WTC11 (cell line): ENCODE results near the gene NDUFB8. TPM values are rescaled to one million over a fixed set of nuclear protein-coding genes. Genes with fewer than 3 reads are reported as not detected.

Experiments used
- ATAC-seq: fragments of 200-7000 bp; cut with Tn5 transposase; 2 replicates; pipeline ENCODE4 v1.10.0; 2021; ENCODE audit warnings: mild to moderate bottlenecking, moderate library complexity
- CTCF ChIA-PET: fragments of 300-600 bp; sonication (Branson Sonifier 250); formaldehyde crosslinking; loops from one replicate; lab custom pipeline; 2021; ENCODE audit warnings: antibody characterized with exemption; lab: Charles Lee
- POLR2A ChIA-PET: fragments of 350-600 bp; sonication (Branson Sonifier 250); formaldehyde crosslinking; loops from one replicate; lab custom pipeline; 2021; ENCODE audit warnings: antibody characterized with exemption; lab: Charles Lee
- DNase-seq: peaks from one replicate; pipeline ENCODE4 v3.0.0; 2021; ENCODE audit warnings: low spot score
- H3K27ac Mint-ChIP-seq: 2 replicates; pipeline ENCODE4 v1.8.0; 2021; ENCODE audit warnings: mixed read lengths
- H3K27me3 Mint-ChIP-seq: 2 replicates; pipeline ENCODE4 v1.8.0; 2021; ENCODE audit warnings: low read depth, mild to moderate bottlenecking, moderate library complexity, mixed read lengths
- H3K36me3 Mint-ChIP-seq: 2 replicates; pipeline ENCODE4 v1.8.0; 2021; ENCODE audit warnings: mixed read lengths
- H3K4me1 Mint-ChIP-seq: 2 replicates; pipeline ENCODE4 v1.8.0; 2022; ENCODE audit warnings: mixed read lengths
- H3K4me3 Mint-ChIP-seq: 2 replicates; pipeline ENCODE4 v1.8.0; 2021; ENCODE audit warnings: mild to moderate bottlenecking, moderate library complexity, mixed read lengths
- H3K9me3 Mint-ChIP-seq: 2 replicates; pipeline ENCODE4 v1.8.0; 2021; ENCODE audit warnings: mixed read lengths
- ATF1 ChIP-seq: sonication (generic); formaldehyde crosslinking; IDR thresholded peaks from 2 replicates; pipeline ENCODE4 v1.8.1; 2023; ENCODE audit warnings: mild to moderate bottlenecking, moderate library complexity, missing genetic modification reagents
- CDX4 ChIP-seq: fragments of 250-450 bp; sonication (Bioruptor Pico); IDR thresholded peaks from 2 replicates; pipeline ENCODE4 v1.9.0; 2021; ENCODE audit warnings: moderate library complexity, mild to moderate bottlenecking, inconsistent platforms, borderline replicate concordance
- E2F1 ChIP-seq: sonication (generic); formaldehyde crosslinking; IDR thresholded peaks from 2 replicates; pipeline ENCODE4 v1.8.0; 2022; ENCODE audit warnings: mild to moderate bottlenecking, missing genetic modification reagents
- EMX1 ChIP-seq: fragments of 250-450 bp; sonication (Bioruptor Pico); IDR thresholded peaks from 2 replicates; pipeline ENCODE4 v1.8.0; 2021; ENCODE audit warnings: mild to moderate bottlenecking
- HMGA2 ChIP-seq: fragments of 250-450 bp; sonication (Bioruptor Pico); IDR thresholded peaks from 2 replicates; pipeline ENCODE4 v1.4.0; 2021; ENCODE audit warnings: mild to moderate bottlenecking, moderate library complexity
- HMGXB4 ChIP-seq: sonication (generic); formaldehyde crosslinking; IDR thresholded peaks from 2 replicates; pipeline ENCODE4 v1.8.1; 2023; ENCODE audit warnings: mild to moderate bottlenecking, moderate library complexity, missing genetic modification reagents
- MAX ChIP-seq: sonication (generic); formaldehyde crosslinking; IDR thresholded peaks from 2 replicates; pipeline ENCODE4 v1.8.0; 2022; ENCODE audit warnings: mild to moderate bottlenecking, missing genetic modification reagents
- NFE2L1 ChIP-seq: sonication (generic); formaldehyde crosslinking; IDR thresholded peaks from 2 replicates; pipeline ENCODE4 v1.8.1; 2023; ENCODE audit warnings: missing genetic modification reagents
- PRDM15 ChIP-seq: sonication (generic); formaldehyde crosslinking; IDR thresholded peaks from 2 replicates; pipeline ENCODE4 v1.8.0; 2022; ENCODE audit warnings: missing genetic modification reagents
- SOX15 ChIP-seq: fragments of 250-450 bp; sonication (Bioruptor Pico); IDR thresholded peaks from 2 replicates; pipeline ENCODE4 v1.9.0; 2021; ENCODE audit warnings: mild to moderate bottlenecking
- USF1 ChIP-seq: sonication (generic); formaldehyde crosslinking; IDR thresholded peaks from 2 replicates; pipeline ENCODE4 v1.8.0; 2022; ENCODE audit warnings: mild to moderate bottlenecking, missing genetic modification reagents
- ZNF317 ChIP-seq: sonication (generic); formaldehyde crosslinking; IDR thresholded peaks from 2 replicates; pipeline ENCODE4 v1.8.1; 2023; ENCODE audit warnings: low read depth, mild to moderate bottlenecking, moderate library complexity, missing genetic modification reagents, borderline replicate concordance
- ZNF512 ChIP-seq: sonication (generic); formaldehyde crosslinking; IDR thresholded peaks from 2 replicates; pipeline ENCODE4 v1.8.1; 2022; ENCODE audit warnings: missing genetic modification reagents, borderline replicate concordance
- total RNA-seq: library from RNA; stranded (reverse); gene quantifications from 3 replicates; pipeline ENCODE4 v1.2.3, GENCODE V29; 2021
- TF ChIP-seq, protein P1 (sequence below): sonication (generic); formaldehyde crosslinking; IDR thresholded peaks from 2 replicates; pipeline ENCODE4 v1.8.1; 2023; ENCODE audit warnings: mild to moderate bottlenecking, missing genetic modification reagents
- TF ChIP-seq, protein P2 (sequence below): fragments of 250-450 bp; sonication (Bioruptor Pico); IDR thresholded peaks from 2 replicates; pipeline ENCODE4 v2.1.2; 2022; ENCODE audit warnings: mild to moderate bottlenecking, moderate library complexity
- TF ChIP-seq, protein P3 (sequence below): sonication (generic); formaldehyde crosslinking; IDR thresholded peaks from 2 replicates; pipeline ENCODE4 v1.8.0; 2022; ENCODE audit warnings: mild to moderate bottlenecking, missing genetic modification reagents

NDUFB8 gene
- total RNA-seq, 1 experiment from 2014 or later: 206 TPM

DNA sequence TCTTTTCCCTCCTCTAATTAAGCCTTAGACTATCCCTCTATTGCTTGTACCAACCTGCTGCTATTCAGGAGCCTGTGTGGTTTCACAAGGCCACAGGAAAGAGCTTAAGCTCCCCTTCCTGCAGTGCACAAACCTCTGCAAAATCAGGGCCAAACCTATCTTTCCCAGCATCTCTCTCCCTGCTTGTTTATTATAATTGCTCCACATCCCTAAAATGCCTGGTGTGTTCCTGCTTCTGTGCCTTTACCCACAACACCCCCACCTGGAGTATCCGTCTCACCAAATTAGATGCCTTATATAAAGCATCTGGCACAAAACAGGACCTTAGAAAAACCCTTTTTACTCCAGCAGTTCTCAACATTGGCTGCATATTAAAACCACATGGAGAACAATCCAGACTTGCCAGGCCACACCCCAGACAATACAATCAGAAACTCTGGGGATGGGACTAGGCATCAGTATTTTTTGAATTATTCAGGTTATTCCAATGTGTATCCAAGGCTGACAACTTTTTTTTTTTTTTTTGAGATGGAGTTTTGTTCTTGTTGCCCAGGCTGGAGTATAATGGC, 26.7 kb downstream of the NDUFB8 start (continued):
- TF ChIP-seq, protein P1, sequence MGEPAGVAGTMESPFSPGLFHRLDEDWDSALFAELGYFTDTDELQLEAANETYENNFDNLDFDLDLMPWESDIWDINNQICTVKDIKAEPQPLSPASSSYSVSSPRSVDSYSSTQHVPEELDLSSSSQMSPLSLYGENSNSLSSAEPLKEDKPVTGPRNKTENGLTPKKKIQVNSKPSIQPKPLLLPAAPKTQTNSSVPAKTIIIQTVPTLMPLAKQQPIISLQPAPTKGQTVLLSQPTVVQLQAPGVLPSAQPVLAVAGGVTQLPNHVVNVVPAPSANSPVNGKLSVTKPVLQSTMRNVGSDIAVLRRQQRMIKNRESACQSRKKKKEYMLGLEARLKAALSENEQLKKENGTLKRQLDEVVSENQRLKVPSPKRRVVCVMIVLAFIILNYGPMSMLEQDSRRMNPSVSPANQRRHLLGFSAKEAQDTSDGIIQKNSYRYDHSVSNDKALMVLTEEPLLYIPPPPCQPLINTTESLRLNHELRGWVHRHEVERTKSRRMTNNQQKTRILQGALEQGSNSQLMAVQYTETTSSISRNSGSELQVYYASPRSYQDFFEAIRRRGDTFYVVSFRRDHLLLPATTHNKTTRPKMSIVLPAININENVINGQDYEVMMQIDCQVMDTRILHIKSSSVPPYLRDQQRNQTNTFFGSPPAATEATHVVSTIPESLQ (CRISPR knock-in tag): no peak
- TF ChIP-seq, protein P2, sequence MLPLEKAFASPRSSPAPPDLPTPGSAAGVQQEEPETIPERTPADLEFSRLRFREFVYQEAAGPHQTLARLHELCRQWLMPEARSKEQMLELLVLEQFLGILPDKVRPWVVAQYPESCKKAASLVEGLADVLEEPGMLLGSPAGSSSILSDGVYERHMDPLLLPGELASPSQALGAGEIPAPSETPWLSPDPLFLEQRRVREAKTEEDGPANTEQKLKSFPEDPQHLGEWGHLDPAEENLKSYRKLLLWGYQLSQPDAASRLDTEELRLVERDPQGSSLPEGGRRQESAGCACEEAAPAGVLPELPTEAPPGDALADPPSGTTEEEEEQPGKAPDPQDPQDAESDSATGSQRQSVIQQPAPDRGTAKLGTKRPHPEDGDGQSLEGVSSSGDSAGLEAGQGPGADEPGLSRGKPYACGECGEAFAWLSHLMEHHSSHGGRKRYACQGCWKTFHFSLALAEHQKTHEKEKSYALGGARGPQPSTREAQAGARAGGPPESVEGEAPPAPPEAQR (CRISPR knock-in tag): no peak
- TF ChIP-seq ZNF317 (no peak), ATF1 (no peak), USF1 (CRISPR knock-in tag) (no peak), HMGA2 (CRISPR knock-in tag) (no peak), MAX (CRISPR knock-in tag) (no peak), PRDM15 (CRISPR knock-in tag) (no peak), HMGXB4 (no peak), ZNF512 (CRISPR knock-in tag) (no peak), EMX1 (CRISPR knock-in tag) (no peak)

GRCh38 chr10:100501423-100501822, 28.2 kb downstream of the NDUFB8 start:
- CTCF ChIA-PET: interaction anchor here (1.7 to 10.1 kb wide), 2 partner anchors 17 to 19 kb away, joined by 5 to 53 read pairs; no protein-coding TSS in a partner anchor
- ATAC-seq (no peak), DNase-seq (no peak)
- Mint-ChIP-seq H3K27ac (no peak overlapping the region), H3K4me1 (no peaks in the 10 kb centered on the region), H3K9me3 (no peaks in the 10 kb centered on the region), H3K27me3 (peaks cover 92% of the 10 kb centered on the region), H3K36me3 (no peaks in the 10 kb centered on the region), H3K4me3 (no peak overlapping the region)
- POLR2A ChIA-PET: no interaction called here
- no peak for TF ChIP-seq NFE2L1 (CRISPR knock-in tag)
- TF ChIP-seq, protein P1 (CRISPR knock-in tag): no peak
- no peak for TF ChIP-seq SOX15 (CRISPR knock-in tag)
- no peak for TF ChIP-seq USF1 (CRISPR knock-in tag)
- TF ChIP-seq, protein P3, sequence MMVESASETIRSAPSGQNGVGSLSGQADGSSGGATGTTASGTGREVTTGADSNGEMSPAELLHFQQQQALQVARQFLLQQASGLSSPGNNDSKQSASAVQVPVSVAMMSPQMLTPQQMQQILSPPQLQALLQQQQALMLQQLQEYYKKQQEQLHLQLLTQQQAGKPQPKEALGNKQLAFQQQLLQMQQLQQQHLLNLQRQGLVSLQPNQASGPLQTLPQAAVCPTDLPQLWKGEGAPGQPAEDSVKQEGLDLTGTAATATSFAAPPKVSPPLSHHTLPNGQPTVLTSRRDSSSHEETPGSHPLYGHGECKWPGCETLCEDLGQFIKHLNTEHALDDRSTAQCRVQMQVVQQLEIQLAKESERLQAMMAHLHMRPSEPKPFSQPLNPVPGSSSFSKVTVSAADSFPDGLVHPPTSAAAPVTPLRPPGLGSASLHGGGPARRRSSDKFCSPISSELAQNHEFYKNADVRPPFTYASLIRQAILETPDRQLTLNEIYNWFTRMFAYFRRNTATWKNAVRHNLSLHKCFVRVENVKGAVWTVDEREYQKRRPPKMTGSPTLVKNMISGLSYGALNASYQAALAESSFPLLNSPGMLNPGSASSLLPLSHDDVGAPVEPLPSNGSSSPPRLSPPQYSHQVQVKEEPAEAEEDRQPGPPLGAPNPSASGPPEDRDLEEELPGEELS (CRISPR knock-in tag): no peak
- TF ChIP-seq CDX4 (CRISPR knock-in tag): no peak
- no peak for TF ChIP-seq E2F1 (CRISPR knock-in tag)
